GM21381 (cell line): ENCODE measurements around the gene SLC16A5.
A peak's percentile ranks its signal among the peaks of the same experiment; 100 is the strongest.
"Not testable (repeated sequence)": the region's sequence is repeated elsewhere in the genome, so short reads cannot be mapped to it uniquely, and the experiment has no call there.

Experiments
- ATAC-seq: cut with Tn5 transposase; IDR thresholded peaks from one replicate; pipeline ENCODE4 v1.9.1; 2021; ENCODE audit warnings: mild to moderate bottlenecking, moderate library complexity; ENCODE audit not compliant: unreplicated experiment

SLC16A5 gene

GRCh38 chr17:75087558-75088453, at the start of gene SLC16A5:
Gene SLC16A5 (plus strand): TSS chr17:75087954. CDS start chr17:75093637, 5,683 bp downstream.
- peak; percentile 55 for ATAC-seq

- no peak for ATAC-seq
These were observed 48.5 kb upstream of the SLC16A5 start for GRCh38 chr17:75039238-75039637.

- ATAC-seq: no peak
These were observed 46.0 kb upstream of the SLC16A5 start for GRCh38 chr17:75041656-75042280.

GRCh38 chr17:75043789-75044188, 44.0 kb upstream of the SLC16A5 start:
- not testable (repeated sequence) for ATAC-seq

GRCh38 chr17:75044716-75045115, 43.0 kb upstream of the SLC16A5 start:
- no peak for ATAC-seq

GRCh38 chr17:75045946-75046406, 41.8 kb upstream of the SLC16A5 start:
- not testable (repeated sequence) for ATAC-seq

- ATAC-seq: peak; percentile 94
These were observed 41.1 kb upstream of the SLC16A5 start, which contains the start of the genes ATP5PD and KCTD2 for GRCh38 chr17:75046407-75047289. Gene ATP5PD (minus strand): TSS chr17:75046969. CDS start chr17:75042650, 4,319 bp downstream. Gene KCTD2 (plus strand): TSS chr17:75047225. CDS start chr17:75047251, 26 bp downstream.

GRCh38 chr17:75047398-75048098, 40.2 kb upstream of the SLC16A5 start:
- ATAC-seq: peak; percentile 16

GRCh38 chr17:75048249-75048878, 39.4 kb upstream of the SLC16A5 start:
- no peak for ATAC-seq

GRCh38 chr17:75049057-75049456, 38.7 kb upstream of the SLC16A5 start:
- ATAC-seq: no peak

- ATAC-seq: no peak
These were observed 38.0 kb upstream of the SLC16A5 start for GRCh38 chr17:75049706-75050105.

- ATAC-seq: no peak
These were observed 35.8 kb upstream of the SLC16A5 start for GRCh38 chr17:75051941-75052340.

- ATAC-seq: no peak
These were observed 28.1 kb upstream of the SLC16A5 start for GRCh38 chr17:75059369-75060345.

- ATAC-seq: no peak
These were observed 27.2 kb upstream of the SLC16A5 start for GRCh38 chr17:75060434-75061054.

- ATAC-seq: no peak
These were observed 26.7 kb upstream of the SLC16A5 start for GRCh38 chr17:75061055-75061438.

GRCh38 chr17:75061618-75062017, 26.1 kb upstream of the SLC16A5 start:
- no peak for ATAC-seq

- ATAC-seq: no peak
These were observed 24.6 kb upstream of the SLC16A5 start for GRCh38 chr17:75063201-75063600.

GRCh38 chr17:75063626-75064025, 24.1 kb upstream of the SLC16A5 start:
- ATAC-seq: no peak
